AG09309 (cell line): Measurements from ENCODE around the gene ZNF835.

ENCODE experiments used
- DNase-seq: peaks from one replicate; pipeline ENCODE4 v3.0.0-alpha.2; 2010; ENCODE audit warnings: low read depth
- H3K4me3 ChIP-seq: 2 replicates; pipeline ENCODE4 v1.5.1; 2011; ENCODE audit warnings: mild to moderate bottlenecking, low read depth, low read length, moderate library complexity; ENCODE audit not compliant: control insufficient read depth
- CTCF ChIP-seq: IDR thresholded peaks from 2 replicates; pipeline ENCODE4 v1.5.1; 2011; ENCODE audit warnings: mild to moderate bottlenecking, low read depth, low read length, inconsistent platforms; ENCODE audit not compliant: insufficient read depth, control insufficient read depth; ENCODE audit errors: missing control alignments

ZNF835 gene

GRCh38 chr19:56671613-56671994 is at the start of gene ZNF835:
Gene ZNF835, minus strand, starts transcription at chr19:56671757. Its CDS starts 6,559 bp downstream, at chr19:56665198.
- no peak for DNase-seq
- TF ChIP-seq CTCF = no peak
- no peak within 1 kb of the TSS for H3K4me3 ChIP-seq

GRCh38 chr19:56720281-56720680 is 48.7 kb upstream of the ZNF835 start:
- no peak overlapping the region for H3K4me3 ChIP-seq
- no peak for TF ChIP-seq CTCF
- DNase-seq = no peak

GRCh38 chr19:56718231-56718630 is 46.7 kb upstream of the ZNF835 start:
- no peak for TF ChIP-seq CTCF
- no peak overlapping the region for H3K4me3 ChIP-seq

GRCh38 chr19:56712611-56713276 is 41.2 kb upstream of the ZNF835 start:
- no peak for DNase-seq
- no peak overlapping the region for H3K4me3 ChIP-seq
- no peak for TF ChIP-seq CTCF

More at GRCh38 chr19:56718231-56718630, 46.7 kb upstream of the ZNF835 start:
- no peak for DNase-seq

- no peak overlapping the region for H3K4me3 ChIP-seq
- no peak for TF ChIP-seq CTCF
- DNase-seq = no peak
Observed at GRCh38 chr19:56710437-56710836, 38.9 kb upstream of the ZNF835 start.

GRCh38 chr19:56707821-56708220 is 36.3 kb upstream of the ZNF835 start:
- TF ChIP-seq CTCF = no peak
- no peak overlapping the region for H3K4me3 ChIP-seq
- DNase-seq = no peak
